KMS-11 (cell line): ENCODE results near the gene PROB1.

Source experiments
- H2AFZ ChIP-seq: fragments of 200-600 bp; sonication (generic); 2 replicates; pipeline ENCODE4 v1.6.1; 2016; ENCODE audit warnings: antibody characterized with exemption, mixed run types, low read depth
- H3K27ac ChIP-seq: fragments of 200-600 bp; sonication (generic); 2 replicates; pipeline ENCODE4 v1.6.1; 2016; ENCODE audit warnings: mild to moderate bottlenecking, mixed run types
- H3K27me3 ChIP-seq: fragments of 200-600 bp; sonication (generic); 2 replicates; pipeline ENCODE4 v1.6.1; 2017; ENCODE audit warnings: mild to moderate bottlenecking, low read depth, mixed run types, moderate library complexity; ENCODE audit not compliant: insufficient read depth
- H3K36me3 ChIP-seq: fragments of 200-600 bp; sonication (generic); 2 replicates; pipeline ENCODE4 v1.6.1; 2017; ENCODE audit warnings: mild to moderate bottlenecking, mixed run types; ENCODE audit not compliant: insufficient read depth
- H3K4me1 ChIP-seq: fragments of 200-600 bp; sonication (generic); 2 replicates; pipeline ENCODE4 v1.6.1; 2016; ENCODE audit warnings: mild to moderate bottlenecking, low read depth, mixed run types; ENCODE audit not compliant: poor library complexity, severe bottlenecking
- H3K4me2 ChIP-seq: fragments of 200-600 bp; sonication (generic); 2 replicates; pipeline ENCODE4 v1.7.0; 2016; ENCODE audit warnings: mild to moderate bottlenecking, mixed run types
- H3K4me3 ChIP-seq: fragments of 200-600 bp; sonication (generic); IDR thresholded peaks from 2 replicates; pipeline ENCODE4 v1.6.1; 2017; ENCODE audit warnings: low read depth, low read length, mixed read lengths; ENCODE audit not compliant: insufficient read depth
- H3K79me2 ChIP-seq: fragments of 200-600 bp; sonication (generic); 2 replicates; pipeline ENCODE4 v1.6.1; 2016; ENCODE audit warnings: low read depth, mixed run types; ENCODE audit not compliant: insufficient read depth
- H3K9ac ChIP-seq: fragments of 200-600 bp; sonication (generic); 2 replicates; pipeline ENCODE4 v1.6.1; 2016; ENCODE audit warnings: mild to moderate bottlenecking, mixed run types
- H4K20me1 ChIP-seq: fragments of 200-600 bp; sonication (generic); 2 replicates; pipeline ENCODE4 v1.6.1; 2016; ENCODE audit warnings: mild to moderate bottlenecking, mixed run types; ENCODE audit not compliant: insufficient read depth
- TF ChIP-seq, protein P1 (sequence below): fragments of 200-600 bp; sonication (generic); conservative IDR thresholded peaks from 2 replicates; pipeline ENCODE4 v1.6.1; 2017; ENCODE audit warnings: low read depth, mild to moderate bottlenecking, antibody characterized with exemption, low read length, moderate library complexity, mixed read lengths

The PROB1 gene

DNA sequence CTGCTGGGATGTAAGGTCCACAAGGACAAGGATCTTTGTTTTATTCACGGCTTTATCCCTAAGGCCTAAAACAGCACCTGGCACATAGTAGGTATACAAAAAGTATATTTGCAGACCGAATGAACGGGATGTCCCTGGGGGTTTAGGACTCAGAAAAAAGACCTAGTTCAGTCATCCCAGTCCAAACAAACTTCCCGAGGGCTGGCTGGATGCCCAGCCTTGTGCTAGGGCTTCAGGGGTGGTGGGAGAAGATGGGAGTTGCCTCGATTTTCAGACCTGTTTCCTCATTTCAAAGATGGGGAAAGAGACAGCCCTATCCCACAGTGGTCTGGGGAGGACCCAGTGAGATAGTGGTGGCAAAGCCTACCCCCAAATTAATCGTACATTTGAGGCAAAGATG, 3.0 kb upstream of the PROB1 start:
- TF ChIP-seq, protein P1, sequence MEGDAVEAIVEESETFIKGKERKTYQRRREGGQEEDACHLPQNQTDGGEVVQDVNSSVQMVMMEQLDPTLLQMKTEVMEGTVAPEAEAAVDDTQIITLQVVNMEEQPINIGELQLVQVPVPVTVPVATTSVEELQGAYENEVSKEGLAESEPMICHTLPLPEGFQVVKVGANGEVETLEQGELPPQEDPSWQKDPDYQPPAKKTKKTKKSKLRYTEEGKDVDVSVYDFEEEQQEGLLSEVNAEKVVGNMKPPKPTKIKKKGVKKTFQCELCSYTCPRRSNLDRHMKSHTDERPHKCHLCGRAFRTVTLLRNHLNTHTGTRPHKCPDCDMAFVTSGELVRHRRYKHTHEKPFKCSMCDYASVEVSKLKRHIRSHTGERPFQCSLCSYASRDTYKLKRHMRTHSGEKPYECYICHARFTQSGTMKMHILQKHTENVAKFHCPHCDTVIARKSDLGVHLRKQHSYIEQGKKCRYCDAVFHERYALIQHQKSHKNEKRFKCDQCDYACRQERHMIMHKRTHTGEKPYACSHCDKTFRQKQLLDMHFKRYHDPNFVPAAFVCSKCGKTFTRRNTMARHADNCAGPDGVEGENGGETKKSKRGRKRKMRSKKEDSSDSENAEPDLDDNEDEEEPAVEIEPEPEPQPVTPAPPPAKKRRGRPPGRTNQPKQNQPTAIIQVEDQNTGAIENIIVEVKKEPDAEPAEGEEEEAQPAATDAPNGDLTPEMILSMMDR = no peak
- no peaks in the 10 kb centered on the region for H3K27me3 ChIP-seq
- H3K4me2 ChIP-seq = no peak overlapping the region
- H3K36me3 ChIP-seq = no peaks in the 10 kb centered on the region
- peaks cover 23% of the 10 kb centered on the region for H3K4me1 ChIP-seq
- H2AFZ ChIP-seq = no peak overlapping the region
- no peak overlapping the region for H3K9ac ChIP-seq
- no peak overlapping the region for H3K4me3 ChIP-seq
- no peak overlapping the region for H3K27ac ChIP-seq
- H4K20me1 ChIP-seq = no peaks in the 10 kb centered on the region
- H3K79me2 ChIP-seq = peaks cover 23% of the 10 kb centered on the region

GRCh38 chr5:139396691-139397090, 1.8 kb upstream of the PROB1 start:
- Histone ChIP-seq H3K4me1 (peaks cover 18% of the 10 kb centered on the region), H2AFZ (no peak overlapping the region), H3K9ac (no peak overlapping the region), H3K36me3 (no peaks in the 10 kb centered on the region), H4K20me1 (no peaks in the 10 kb centered on the region), H3K79me2 (peaks cover 27% of the 10 kb centered on the region), H3K27ac (no peak overlapping the region), H3K4me2 (no peak overlapping the region; the same call in 1 of the 2 replicates), H3K27me3 (no peaks in the 10 kb centered on the region), H3K4me3 (no peak overlapping the region)
- TF ChIP-seq, protein P1 = no peak

DNA sequence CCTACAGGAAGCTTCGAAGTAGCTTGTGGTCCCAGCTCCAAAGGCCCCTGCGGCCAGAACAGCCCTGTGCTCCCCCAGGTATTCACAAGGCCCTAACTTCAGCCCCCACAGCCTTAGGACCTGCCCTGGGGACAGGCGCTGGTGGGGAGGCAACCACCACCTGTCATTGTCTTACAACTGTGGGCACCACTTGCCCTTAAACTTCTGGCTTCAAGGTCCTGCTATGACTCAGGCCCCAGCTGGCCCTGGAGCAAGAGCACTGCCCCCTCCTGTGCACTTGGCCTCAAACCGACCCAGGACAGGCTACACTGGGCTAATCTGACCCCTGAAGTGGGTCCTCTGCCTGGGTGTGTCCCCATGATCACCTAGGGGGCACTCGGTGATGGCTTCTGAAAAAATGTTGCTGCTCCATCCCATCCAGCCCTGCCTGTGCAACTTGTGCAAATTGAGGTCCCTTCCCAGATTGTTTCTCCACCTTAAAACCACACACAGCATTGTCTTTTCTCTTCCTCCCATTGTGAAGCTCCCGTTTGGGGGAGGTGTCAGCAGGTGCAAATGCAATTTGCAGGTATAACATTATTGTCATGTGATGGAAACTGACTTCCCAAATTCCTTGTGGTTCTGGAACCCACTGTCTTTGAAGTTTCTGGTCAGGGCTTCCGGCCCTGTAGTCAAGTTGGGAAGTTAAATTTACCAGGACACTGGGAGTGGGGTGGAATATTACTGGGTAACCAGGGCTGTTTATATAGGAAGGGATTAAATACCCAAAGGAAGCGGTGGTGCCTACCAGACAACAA, 1.1 kb upstream of the PROB1 start:
- H3K79me2 ChIP-seq = peaks cover 33% of the 10 kb centered on the region
- no peaks in the 10 kb centered on the region for H4K20me1 ChIP-seq
- no peaks in the 10 kb centered on the region for H3K27me3 ChIP-seq
- H3K4me2 ChIP-seq = peak overlapping the region; percentile 8; the same call in 1 of the 2 replicates
- no peaks in the 10 kb centered on the region for H3K36me3 ChIP-seq
- H3K4me1 ChIP-seq = peaks cover 24% of the 10 kb centered on the region
- no peak overlapping the region for H3K9ac ChIP-seq
- no peak overlapping the region for H2AFZ ChIP-seq
- TF ChIP-seq, protein P1 = no peak
- H3K27ac ChIP-seq = no peak overlapping the region
- no peak overlapping the region for H3K4me3 ChIP-seq

DNA sequence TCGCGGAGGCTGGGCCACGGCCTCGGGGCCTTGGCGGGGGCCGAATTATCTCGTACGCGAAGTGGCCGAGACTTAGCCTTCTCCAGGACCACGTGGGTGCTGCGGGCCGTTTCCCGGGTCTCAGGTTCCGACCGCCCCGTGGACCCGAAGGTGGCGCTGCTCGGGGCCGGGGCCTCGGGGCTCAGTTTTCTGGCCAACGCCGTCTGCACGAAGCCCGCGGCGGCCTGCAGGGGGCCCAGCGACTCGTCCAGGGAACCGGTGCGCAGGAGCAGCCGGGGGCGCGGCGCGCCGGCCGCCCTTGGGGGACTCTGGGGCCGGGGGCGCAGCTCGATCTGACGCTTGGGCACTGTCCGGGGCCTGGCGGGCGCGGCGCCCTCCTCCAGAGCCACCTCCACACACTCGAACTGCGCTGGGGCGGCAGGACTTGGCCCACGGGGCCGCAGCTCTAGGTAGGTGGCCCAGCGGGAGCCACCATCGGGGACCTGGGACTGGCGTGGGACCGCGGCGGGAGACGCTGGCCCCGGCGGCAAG, 716 bp downstream of the PROB1 start:
- H3K4me3 ChIP-seq = no peak overlapping the region
- H4K20me1 ChIP-seq = no peaks in the 10 kb centered on the region
- TF ChIP-seq, protein P1 = peak; percentile 31; the same call in 1 of the 2 replicates
- peak overlapping the region; percentile 89 for H3K27ac ChIP-seq
- no peaks in the 10 kb centered on the region for H3K27me3 ChIP-seq
- H3K4me1 ChIP-seq = peaks cover 34% of the 10 kb centered on the region
- H3K79me2 ChIP-seq = peaks cover 50% of the 10 kb centered on the region
- H3K36me3 ChIP-seq = no peaks in the 10 kb centered on the region
- H3K4me2 ChIP-seq = peak overlapping the region; percentile 87
- H3K9ac ChIP-seq = peak overlapping the region; percentile 93
- H2AFZ ChIP-seq = peak overlapping the region; percentile 63
